ENCODE measurements around the gene GPR135.
A peak's percentile ranks its signal among the peaks of the same experiment; 100 is the strongest.

GPR135 gene, protein sequence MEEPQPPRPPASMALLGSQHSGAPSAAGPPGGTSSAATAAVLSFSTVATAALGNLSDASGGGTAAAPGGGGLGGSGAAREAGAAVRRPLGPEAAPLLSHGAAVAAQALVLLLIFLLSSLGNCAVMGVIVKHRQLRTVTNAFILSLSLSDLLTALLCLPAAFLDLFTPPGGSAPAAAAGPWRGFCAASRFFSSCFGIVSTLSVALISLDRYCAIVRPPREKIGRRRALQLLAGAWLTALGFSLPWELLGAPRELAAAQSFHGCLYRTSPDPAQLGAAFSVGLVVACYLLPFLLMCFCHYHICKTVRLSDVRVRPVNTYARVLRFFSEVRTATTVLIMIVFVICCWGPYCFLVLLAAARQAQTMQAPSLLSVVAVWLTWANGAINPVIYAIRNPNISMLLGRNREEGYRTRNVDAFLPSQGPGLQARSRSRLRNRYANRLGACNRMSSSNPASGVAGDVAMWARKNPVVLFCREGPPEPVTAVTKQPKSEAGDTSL

DNA sequence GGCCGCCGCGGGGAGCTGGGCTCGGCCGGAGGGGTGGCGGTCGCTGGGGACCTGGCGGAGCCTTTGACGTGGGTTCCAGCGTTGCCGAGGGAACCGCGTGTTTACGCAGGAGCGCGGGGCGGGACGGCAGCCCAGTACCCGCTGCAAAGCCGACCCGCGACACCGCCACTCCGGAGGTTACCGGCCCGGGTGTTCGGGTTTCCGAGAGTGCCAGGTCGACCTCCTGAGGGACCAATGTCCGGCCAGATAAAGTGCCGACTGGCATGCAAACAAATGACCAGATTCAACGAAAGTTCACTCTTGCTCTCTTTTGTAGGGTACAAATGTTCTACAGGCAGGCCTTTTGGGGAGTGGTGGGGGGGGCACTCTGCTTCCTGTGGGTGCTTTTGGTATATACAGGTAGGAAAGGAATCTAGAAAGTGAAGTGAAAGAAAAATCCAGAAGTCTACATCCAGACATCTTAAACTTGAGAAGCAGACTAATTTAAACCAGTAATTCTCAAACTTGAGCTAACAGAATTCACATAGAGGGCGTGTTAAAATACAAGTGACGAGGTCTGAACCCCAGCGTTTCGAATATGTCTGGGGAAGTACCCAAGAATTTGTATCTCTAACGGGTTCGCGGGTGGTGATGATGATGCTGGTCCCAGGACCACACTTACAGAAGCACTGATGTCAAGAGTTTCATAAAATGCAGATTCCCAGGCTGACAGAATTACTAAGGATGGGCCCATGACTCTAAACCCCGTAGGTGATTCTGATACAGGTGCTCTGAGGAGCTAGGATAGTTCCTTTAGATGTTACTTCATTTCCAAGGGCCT is at the start of gene GPR135:
GPR135 (minus strand) TSS at position 65 of the 820 bp plus-strand sequence. CDS start 154 bp downstream, outside the sequence.
- H3K4me3 ChIP-seq (ENCODE audit: low read length), result peak within 1 kb of the TSS; percentile 70; the same call in 1 of the 2 replicates
- DNase-seq (ENCODE audit: low read depth, low spot score), result no peak
- H3K27ac ChIP-seq (ENCODE audit: low read length), result no peak within 1 kb of the TSS
- peaks cover 7% of the 10 kb centered on the region; the same call in 1 of the 2 replicates for H3K27me3 ChIP-seq (ENCODE audit: control insufficient read depth, insufficient read depth, low read length)
- WGBS (ENCODE audit: insufficient coverage, insufficient read length), result no CpG with 5 or more reads among the region's 40 CpGs
- H3K9me3 ChIP-seq (ENCODE audit: control insufficient read depth, insufficient read depth, low read length), result no peaks in the 10 kb centered on the region
- H3K36me3 ChIP-seq (ENCODE audit: control insufficient read depth, insufficient read depth, low read length), result no peaks in the 10 kb centered on the region
- 0 out of 2 replicates have a peak, but pooled peaks cover 2% of the 10 kb centered on the region for H3K4me1 ChIP-seq (ENCODE audit: control insufficient read depth, insufficient read depth, low read length)

DNA sequence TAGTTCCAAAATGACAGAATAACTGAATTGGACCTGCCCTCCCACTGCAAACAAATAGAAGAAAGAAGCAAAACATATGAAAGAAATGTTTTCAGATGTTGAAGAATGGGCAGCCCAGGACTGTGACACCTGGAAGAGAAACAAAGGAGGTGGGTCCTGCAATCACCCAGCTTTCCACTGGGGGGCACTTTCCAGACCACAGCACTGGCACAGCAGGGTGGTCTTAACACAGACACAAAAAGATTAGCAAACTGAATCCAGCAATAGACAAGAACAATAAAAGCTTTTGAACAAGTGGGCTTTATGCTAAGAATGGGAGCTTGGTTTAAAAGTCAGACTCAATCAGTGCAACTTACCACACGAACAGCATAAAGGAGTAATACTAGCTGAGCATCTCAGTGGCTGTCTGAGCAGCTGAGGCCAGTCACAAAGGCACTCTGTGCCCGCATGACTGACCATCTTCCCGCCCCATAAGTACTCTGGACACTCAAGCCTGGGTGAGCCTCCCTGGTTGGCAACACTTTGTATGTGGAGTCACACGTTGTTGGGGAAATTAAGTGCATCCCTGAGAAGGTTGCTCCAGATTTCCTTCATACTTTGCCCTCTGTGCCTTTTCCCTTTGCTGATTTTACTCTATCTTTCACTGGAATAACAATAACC is 46.9 kb upstream of the GPR135 start:
- H3K27ac ChIP-seq (ENCODE audit: low read length), result no peak overlapping the region
- peak; percentile 29 for DNase-seq (ENCODE audit: low read depth, low spot score)

DNA sequence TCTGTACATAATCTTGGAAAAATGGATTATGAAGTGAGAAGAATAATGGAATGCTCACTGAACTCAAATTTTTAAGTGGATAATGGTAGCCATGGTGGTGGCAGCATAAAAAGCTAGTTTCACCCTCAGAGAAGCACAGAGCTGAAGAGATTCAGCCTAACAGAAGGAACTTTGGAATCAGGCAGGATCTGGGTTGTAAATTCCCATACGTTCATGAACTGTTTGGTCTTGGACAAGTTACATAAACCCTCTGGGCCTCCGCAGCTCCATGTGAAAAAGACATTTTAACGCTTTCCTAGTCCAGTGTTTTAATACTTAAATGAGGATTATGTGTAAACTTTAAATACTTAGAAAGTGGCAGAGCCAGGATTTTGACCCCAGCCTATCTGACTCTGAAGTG is 45.8 kb upstream of the GPR135 start:
- no peak overlapping the region for H3K27ac ChIP-seq (ENCODE audit: low read length)
- WGBS (ENCODE audit: insufficient coverage, insufficient read length), result no CpG with 5 or more reads among the region's 3 CpGs
- no peaks in the 10 kb centered on the region for H3K36me3 ChIP-seq (ENCODE audit: control insufficient read depth, insufficient read depth, low read length)

More for the DNA sequence above, 46.9 kb upstream of the GPR135 start:
- no peaks in the 10 kb centered on the region for H3K36me3 ChIP-seq (ENCODE audit: control insufficient read depth, insufficient read depth, low read length)
- H3K4me1 ChIP-seq (ENCODE audit: control insufficient read depth, insufficient read depth, low read length), result no peaks in the 10 kb centered on the region
- no peaks in the 10 kb centered on the region for H3K27me3 ChIP-seq (ENCODE audit: control insufficient read depth, insufficient read depth, low read length)
- H3K4me3 ChIP-seq (ENCODE audit: low read length), result no peak overlapping the region
- H3K9me3 ChIP-seq (ENCODE audit: control insufficient read depth, insufficient read depth, low read length), result no peaks in the 10 kb centered on the region
- WGBS (ENCODE audit: insufficient coverage, insufficient read length), result no CpG with 5 or more reads among the region's 4 CpGs

DNA sequence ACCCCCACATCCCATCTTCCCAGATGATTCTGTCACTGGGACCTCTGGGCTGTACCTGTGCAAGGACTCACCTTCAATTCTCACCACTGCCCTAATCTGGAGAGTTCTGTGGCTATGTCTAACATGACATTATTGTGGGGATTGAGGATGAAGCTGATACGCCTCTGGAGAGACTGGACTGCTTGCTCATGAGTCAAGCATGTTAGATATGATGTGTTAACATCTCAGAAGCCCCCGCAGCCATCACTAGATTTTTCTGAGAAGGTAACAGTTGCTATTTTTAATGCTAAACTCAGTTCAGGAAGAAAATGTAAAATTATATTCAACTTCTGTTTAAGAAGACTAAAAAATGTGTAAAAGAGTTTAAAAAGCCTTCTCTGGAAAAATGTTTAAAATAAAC is 44.8 kb upstream of the GPR135 start:
- Histone ChIP-seq H3K4me1 (ENCODE audit: control insufficient read depth, insufficient read depth, low read length) (no peaks in the 10 kb centered on the region), H3K4me3 (ENCODE audit: low read length) (no peak overlapping the region), H3K9me3 (ENCODE audit: control insufficient read depth, insufficient read depth, low read length) (no peaks in the 10 kb centered on the region), H3K27me3 (ENCODE audit: control insufficient read depth, insufficient read depth, low read length) (no peaks in the 10 kb centered on the region), H3K27ac (ENCODE audit: low read length) (no peak overlapping the region), H3K36me3 (ENCODE audit: control insufficient read depth, insufficient read depth, low read length) (no peaks in the 10 kb centered on the region)
- no peak for DNase-seq (ENCODE audit: low read depth, low spot score)
- no CpG with 5 or more reads among the region's 2 CpGs for WGBS (ENCODE audit: insufficient coverage, insufficient read length)

More for the DNA sequence above, 45.8 kb upstream of the GPR135 start:
- Histone ChIP-seq H3K27me3 (ENCODE audit: control insufficient read depth, insufficient read depth, low read length) (no peaks in the 10 kb centered on the region), H3K9me3 (ENCODE audit: control insufficient read depth, insufficient read depth, low read length) (no peaks in the 10 kb centered on the region), H3K4me3 (ENCODE audit: low read length) (no peak overlapping the region), H3K4me1 (ENCODE audit: control insufficient read depth, insufficient read depth, low read length) (no peaks in the 10 kb centered on the region)
- no peak for DNase-seq (ENCODE audit: low read depth, low spot score)

DNA sequence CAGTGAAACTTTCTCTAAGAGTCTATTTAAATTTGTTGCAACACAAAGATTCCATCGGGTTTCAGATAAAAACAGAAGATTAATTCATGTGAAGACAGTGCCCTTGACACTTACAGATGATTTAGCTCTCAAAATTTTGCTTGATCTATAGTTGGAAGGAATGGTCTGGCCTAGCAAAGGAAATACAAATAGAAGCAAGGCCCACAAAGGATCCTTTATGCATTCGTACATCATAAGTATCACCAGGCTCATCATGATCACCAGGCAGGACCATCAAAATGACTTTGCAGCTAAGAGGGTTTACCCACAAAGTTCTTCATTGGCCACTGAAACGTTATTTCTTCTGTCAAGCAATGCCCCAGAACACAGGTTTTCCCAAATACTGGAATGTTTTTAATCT is 43.9 kb upstream of the GPR135 start:
- no peak overlapping the region for H3K4me3 ChIP-seq (ENCODE audit: low read length)
- H3K27me3 ChIP-seq (ENCODE audit: control insufficient read depth, insufficient read depth, low read length), result no peaks in the 10 kb centered on the region
- no peaks in the 10 kb centered on the region for H3K4me1 ChIP-seq (ENCODE audit: control insufficient read depth, insufficient read depth, low read length)
- DNase-seq (ENCODE audit: low read depth, low spot score), result no peak
- no peaks in the 10 kb centered on the region for H3K9me3 ChIP-seq (ENCODE audit: control insufficient read depth, insufficient read depth, low read length)
- WGBS (ENCODE audit: insufficient coverage, insufficient read length), result no CpG with 5 or more reads among the region's 3 CpGs
- H3K27ac ChIP-seq (ENCODE audit: low read length), result no peak overlapping the region
- H3K36me3 ChIP-seq (ENCODE audit: control insufficient read depth, insufficient read depth, low read length), result no peaks in the 10 kb centered on the region

DNA sequence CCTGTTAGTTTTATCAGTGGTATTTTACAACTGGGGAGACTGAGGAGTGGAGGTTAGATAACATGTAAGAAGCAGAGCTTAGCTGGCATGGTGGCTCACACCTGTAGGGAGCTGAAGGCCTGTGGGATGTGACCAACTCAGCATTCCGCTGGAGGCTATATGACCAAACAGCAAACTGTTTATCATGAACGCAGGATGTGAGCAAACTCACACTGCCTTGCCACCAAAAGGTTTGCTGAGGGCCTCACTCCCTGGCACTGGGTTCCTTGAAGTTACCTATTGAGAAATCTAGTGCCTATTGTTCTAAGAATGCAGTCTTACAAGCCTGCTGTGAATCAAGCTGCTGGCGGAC is 42.5 kb upstream of the GPR135 start:
- Histone ChIP-seq H3K4me1 (ENCODE audit: control insufficient read depth, insufficient read depth, low read length) (no peaks in the 10 kb centered on the region), H3K27ac (ENCODE audit: low read length) (no peak overlapping the region), H3K4me3 (ENCODE audit: low read length) (no peak overlapping the region), H3K27me3 (ENCODE audit: control insufficient read depth, insufficient read depth, low read length) (no peaks in the 10 kb centered on the region), H3K36me3 (ENCODE audit: control insufficient read depth, insufficient read depth, low read length) (no peaks in the 10 kb centered on the region), H3K9me3 (ENCODE audit: control insufficient read depth, insufficient read depth, low read length) (no peaks in the 10 kb centered on the region)
- no peak for DNase-seq (ENCODE audit: low read depth, low spot score)
- WGBS (ENCODE audit: insufficient coverage, insufficient read length), result no CpG with 5 or more reads among the region's 3 CpGs

DNA sequence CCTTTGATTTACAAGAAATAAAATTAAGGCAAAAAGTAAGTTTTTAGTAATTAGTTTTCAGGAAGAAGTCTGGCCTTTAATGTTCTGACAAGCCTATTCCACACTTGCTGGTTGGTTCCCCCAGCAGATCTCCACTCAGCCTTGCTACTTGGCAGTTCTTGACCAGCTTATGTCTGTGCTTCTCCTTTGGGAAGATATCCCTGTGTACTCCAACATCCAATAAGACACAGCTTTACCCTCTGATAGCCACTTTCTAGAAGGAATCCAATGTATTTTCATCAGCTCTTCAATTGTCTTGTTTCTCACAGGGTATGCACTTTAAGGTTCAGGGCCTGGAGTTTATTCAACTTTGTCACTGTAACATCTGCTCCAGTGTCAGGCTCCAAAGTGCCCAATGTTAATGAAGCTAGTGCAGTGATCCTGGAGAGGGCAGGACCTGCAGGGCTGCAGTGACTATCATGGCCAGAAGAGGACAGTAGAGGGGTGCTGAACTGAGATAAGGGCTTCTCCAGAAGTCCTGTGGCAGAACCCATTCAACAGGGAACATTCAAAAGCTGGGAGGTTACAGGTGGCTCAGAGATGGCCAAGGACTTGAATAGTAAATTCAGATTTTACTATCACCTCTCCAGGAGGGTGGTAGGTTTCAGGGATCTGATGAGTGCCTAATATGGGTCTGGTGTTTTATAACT is 42.0 kb upstream of the GPR135 start:
- H3K27ac ChIP-seq (ENCODE audit: low read length), result no peak overlapping the region
- H3K27me3 ChIP-seq (ENCODE audit: control insufficient read depth, insufficient read depth, low read length), result no peaks in the 10 kb centered on the region
- H3K9me3 ChIP-seq (ENCODE audit: control insufficient read depth, insufficient read depth, low read length), result no peaks in the 10 kb centered on the region
- H3K4me3 ChIP-seq (ENCODE audit: low read length), result no peak overlapping the region
- H3K4me1 ChIP-seq (ENCODE audit: control insufficient read depth, insufficient read depth, low read length), result no peaks in the 10 kb centered on the region
- DNase-seq (ENCODE audit: low read depth, low spot score), result peak; percentile 70
- H3K36me3 ChIP-seq (ENCODE audit: control insufficient read depth, insufficient read depth, low read length), result no peaks in the 10 kb centered on the region

DNA sequence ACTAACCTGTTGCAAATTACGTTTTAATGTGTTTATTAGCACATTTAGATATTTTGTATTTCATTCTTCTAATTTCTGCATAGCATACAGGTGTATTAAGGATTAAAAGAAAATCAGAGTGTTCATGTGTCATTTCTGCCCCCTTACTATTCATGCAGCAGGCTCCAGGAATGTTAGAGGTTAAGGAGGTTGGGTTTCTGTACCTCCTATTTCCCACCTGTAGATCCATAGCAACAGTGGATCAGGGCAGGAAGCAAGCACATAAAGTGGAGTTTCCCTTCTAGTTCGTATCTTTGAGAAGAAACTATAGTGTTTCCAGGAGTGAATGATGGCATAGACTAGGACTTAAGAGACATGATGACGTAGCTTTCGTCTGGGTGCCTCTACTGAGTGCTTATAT is 38.1 kb upstream of the GPR135 start:
- no peak for DNase-seq (ENCODE audit: low read depth, low spot score)
- H3K9me3 ChIP-seq (ENCODE audit: control insufficient read depth, insufficient read depth, low read length), result no peaks in the 10 kb centered on the region
- no peaks in the 10 kb centered on the region for H3K27me3 ChIP-seq (ENCODE audit: control insufficient read depth, insufficient read depth, low read length)
- H3K4me1 ChIP-seq (ENCODE audit: control insufficient read depth, insufficient read depth, low read length), result no peaks in the 10 kb centered on the region
- no CpG with 5 or more reads among the region's 4 CpGs for WGBS (ENCODE audit: insufficient coverage, insufficient read length)
- no peak overlapping the region for H3K27ac ChIP-seq (ENCODE audit: low read length)
- H3K36me3 ChIP-seq (ENCODE audit: control insufficient read depth, insufficient read depth, low read length), result no peaks in the 10 kb centered on the region
- no peak overlapping the region for H3K4me3 ChIP-seq (ENCODE audit: low read length)

DNA sequence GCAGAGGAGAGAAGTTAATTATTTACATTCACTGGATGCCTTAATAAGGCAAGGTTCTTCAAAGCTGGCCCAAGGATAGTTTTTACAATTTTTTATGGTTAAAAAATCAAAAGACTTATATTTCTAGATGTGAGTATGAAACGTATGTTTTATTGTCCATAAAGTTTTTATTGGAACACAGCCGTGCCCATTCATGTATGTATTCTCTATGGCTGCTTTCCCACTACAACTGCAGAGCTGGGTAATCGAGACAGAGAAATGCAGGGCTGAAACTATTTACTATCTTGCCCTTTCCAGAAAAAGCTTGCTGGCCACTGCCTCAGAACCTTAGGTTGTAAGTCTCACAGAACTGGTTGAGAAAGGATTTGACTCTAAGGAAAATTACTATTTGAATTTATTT is 35.6 kb upstream of the GPR135 start:
- no peaks in the 10 kb centered on the region for H3K27me3 ChIP-seq (ENCODE audit: control insufficient read depth, insufficient read depth, low read length)
- H3K36me3 ChIP-seq (ENCODE audit: control insufficient read depth, insufficient read depth, low read length), result no peaks in the 10 kb centered on the region
- H3K4me3 ChIP-seq (ENCODE audit: low read length), result no peak overlapping the region
- no peak for DNase-seq (ENCODE audit: low read depth, low spot score)
- WGBS (ENCODE audit: insufficient coverage, insufficient read length), result no CpG with 5 or more reads among the region's 3 CpGs
- no peaks in the 10 kb centered on the region for H3K9me3 ChIP-seq (ENCODE audit: control insufficient read depth, insufficient read depth, low read length)
- no peak overlapping the region for H3K27ac ChIP-seq (ENCODE audit: low read length)
- H3K4me1 ChIP-seq (ENCODE audit: control insufficient read depth, insufficient read depth, low read length), result no peaks in the 10 kb centered on the region

DNA sequence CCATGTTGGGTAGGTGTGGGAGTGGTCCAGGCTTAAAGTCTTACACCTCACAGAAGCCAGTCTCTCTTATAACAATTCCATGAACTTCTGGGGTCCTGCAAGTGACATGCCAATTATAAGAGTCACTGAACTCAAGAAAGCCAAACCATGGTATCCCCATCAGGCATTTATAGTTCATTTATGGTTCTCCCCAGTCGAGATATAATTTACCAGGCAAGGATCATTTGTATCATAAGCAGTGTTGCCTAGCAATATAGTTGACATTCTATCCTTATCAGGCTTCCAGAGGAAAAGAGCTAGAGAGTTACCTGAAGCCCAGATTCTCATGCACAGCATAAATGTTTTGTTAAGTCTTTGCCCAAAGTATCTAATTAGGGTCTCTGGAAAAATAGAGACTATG is 27.2 kb upstream of the GPR135 start:
- no peaks in the 10 kb centered on the region for H3K27me3 ChIP-seq (ENCODE audit: control insufficient read depth, insufficient read depth, low read length)
- WGBS (ENCODE audit: insufficient coverage, insufficient read length), result no CpG with 5 or more reads among the region's 1 CpG
- no peak overlapping the region for H3K27ac ChIP-seq (ENCODE audit: low read length)
- H3K9me3 ChIP-seq (ENCODE audit: control insufficient read depth, insufficient read depth, low read length), result no peaks in the 10 kb centered on the region
- H3K36me3 ChIP-seq (ENCODE audit: control insufficient read depth, insufficient read depth, low read length), result peaks cover 6% of the 10 kb centered on the region; the same call in 1 of the 2 replicates
- no peaks in the 10 kb centered on the region for H3K4me1 ChIP-seq (ENCODE audit: control insufficient read depth, insufficient read depth, low read length)
- no peak overlapping the region for H3K4me3 ChIP-seq (ENCODE audit: low read length)
- DNase-seq (ENCODE audit: low read depth, low spot score), result no peak

Measured in iPS DF 6.9 (cell line).